NCI-H446 treated with DMSO at 0.1 percent for 48 hours (cell line): Measurements from ENCODE around the gene RIN3.

ENCODE experiments used
- DNase-seq: peaks from one replicate; lab custom pipeline; 2025; lab: John Stamatoyannopoulos, UW

RIN3 gene

GRCh38 chr14:92484132-92484823 lies 29.3 kb upstream of the RIN3 start:
- DNase-seq, result no peak

- no peak for DNase-seq
These were observed 26.7 kb upstream of the RIN3 start for GRCh38 chr14:92486881-92487280.

DNA sequence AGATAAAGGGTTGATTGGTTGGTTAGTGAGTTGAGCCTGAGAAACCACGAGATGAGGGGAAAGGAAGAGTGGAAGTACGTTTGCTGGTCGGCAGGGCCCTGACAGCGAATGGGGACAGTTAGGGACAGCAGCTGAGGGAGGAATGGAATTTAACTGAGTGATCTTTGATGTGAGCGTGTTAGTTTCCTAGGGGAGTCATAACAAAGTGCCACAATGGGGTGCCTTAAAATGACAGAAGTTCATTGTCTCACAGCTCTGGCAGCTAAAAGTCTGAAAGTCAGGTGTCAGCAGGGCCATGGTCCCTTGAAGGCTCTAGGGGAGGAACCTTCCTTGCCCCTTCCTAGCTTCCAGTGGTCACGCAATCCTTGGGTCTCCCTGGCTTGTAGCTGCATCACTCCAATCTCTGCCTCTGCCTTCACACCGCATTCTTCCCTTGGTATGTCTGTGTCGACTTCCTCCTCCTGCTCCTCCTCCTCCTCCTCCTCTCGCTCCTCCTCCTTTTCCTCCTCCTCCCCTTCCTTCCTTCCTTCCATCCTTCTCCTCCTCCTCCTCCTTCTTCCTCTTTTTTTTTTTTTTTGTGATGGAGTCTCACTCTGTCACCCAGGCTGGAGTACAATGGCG lies 26.0 kb upstream of the RIN3 start:
- DNase-seq, result no peak

GRCh38 chr14:92489394-92490238 lies 24.0 kb upstream of the RIN3 start:
- no peak for DNase-seq

- DNase-seq, result no peak
These were observed 23.2 kb upstream of the RIN3 start for GRCh38 chr14:92490239-92490959.

GRCh38 chr14:92491782-92492181 lies 21.8 kb upstream of the RIN3 start:
- DNase-seq, result no peak

DNA sequence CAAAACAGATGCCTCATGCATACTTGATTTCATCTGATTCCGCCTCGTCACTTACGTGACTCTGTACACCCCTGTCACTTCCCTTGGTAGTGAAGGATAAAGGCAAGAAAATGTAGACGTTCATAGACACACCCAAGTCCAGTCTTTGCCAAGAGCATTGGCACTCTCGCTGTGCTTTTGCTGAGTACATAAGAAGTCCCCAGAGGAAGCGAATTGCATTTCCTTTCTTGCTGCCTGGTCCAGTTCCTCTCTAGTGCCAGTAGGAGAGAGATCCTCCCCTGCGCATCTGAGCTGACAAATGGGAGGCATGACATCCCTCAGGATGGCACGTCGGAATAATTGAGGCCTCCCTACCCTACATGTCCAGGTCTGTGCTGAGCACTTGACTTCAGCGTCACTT lies 21.3 kb upstream of the RIN3 start:
- DNase-seq, result no peak

- no peak for DNase-seq
These were observed 20.6 kb upstream of the RIN3 start for GRCh38 chr14:92493024-92493423.

DNA sequence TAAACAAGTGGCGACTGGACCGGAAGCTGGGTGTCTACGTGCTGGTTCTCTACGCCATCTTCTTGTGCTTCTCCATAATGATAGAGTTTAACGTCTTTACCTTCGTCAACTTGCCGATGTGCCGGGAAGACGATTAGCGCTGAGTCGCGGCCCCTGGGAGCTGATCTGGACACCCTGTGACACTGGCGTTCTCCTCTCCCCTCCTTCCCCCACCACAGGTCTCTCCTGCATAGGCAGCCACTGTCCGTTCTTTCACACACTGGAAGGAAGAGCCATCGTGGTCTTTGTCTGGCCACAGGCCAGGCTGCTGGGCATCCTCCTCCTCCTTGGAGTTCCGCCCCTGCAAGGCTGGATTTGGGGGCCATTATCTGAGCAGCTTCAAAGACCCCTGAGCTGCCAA lies 20.1 kb upstream of the RIN3 start:
- no peak for DNase-seq

DNA sequence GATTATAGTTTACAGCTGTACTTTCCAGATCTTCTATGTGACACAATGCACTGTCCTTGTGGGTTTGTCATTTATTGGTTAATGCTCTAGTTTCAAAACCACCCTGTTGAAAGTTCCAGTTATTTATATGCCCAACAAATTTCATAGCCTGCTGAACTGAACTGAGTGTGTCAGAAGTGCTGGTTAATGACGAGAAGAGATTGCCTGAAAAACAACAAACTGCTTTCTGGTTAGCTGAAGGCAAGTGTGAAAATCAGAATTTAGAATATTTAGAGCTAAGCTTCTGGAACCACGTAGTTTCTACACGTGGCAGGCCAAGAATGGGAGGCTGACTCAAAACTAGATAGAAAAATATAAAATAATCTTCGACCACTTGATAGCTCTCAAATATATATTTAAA lies 19.1 kb upstream of the RIN3 start:
- DNase-seq, result no peak

- no peak for DNase-seq
These were observed 18.6 kb upstream of the RIN3 start for GRCh38 chr14:92495027-92495426.

DNA sequence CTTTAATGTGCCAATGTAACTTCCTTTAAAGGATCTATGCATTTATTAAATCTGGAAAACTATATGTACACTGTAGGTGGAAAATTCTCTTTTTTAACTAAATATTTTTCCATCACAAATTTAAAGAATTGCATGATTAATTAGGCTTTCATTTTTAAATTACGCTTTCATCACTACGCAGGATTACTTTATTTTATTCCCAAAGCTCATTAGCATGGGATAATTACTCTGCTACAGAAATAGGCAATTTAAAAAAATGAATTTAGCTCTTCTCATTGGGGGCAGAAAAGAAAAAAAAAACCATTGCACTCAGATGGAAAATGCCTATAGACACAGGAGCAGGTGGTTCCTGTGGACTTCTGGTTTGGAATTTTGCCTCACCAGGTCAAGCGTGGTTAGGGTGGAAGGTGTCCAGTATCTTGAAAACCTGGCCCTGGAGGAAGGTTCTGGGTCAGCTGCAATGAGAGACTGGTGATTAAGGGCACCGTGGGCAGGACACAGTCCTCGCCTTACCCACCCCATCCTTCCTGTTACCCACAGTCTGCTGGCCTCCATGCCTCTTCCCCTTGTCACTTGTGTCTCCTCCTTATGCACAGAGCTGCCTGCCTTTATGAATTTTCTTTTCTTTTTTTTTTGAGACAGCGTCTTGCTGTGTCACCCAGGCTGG lies 17.3 kb upstream of the RIN3 start:
- no peak for DNase-seq

- DNase-seq, result no peak
These were observed 16.2 kb upstream of the RIN3 start for GRCh38 chr14:92497391-92497790.

DNA sequence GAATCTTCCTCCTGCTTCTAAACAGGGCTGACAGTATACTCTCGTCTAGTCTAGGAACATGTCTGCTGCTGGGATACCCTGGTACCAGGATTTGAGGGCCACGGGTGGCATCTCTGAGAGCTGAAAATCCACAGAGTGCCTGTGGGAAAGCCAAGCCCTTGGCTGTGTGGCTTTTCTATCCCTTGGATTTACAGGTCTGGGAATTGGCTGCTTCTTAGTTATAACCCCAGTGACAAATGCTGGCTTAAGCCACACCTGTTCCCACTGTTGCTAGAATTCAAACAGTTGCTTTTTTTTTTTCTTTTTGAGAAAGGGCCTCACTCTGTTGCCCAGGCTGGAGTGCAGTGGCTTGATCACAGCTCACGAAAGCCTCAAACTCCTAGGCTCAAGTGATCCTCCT lies 14.3 kb upstream of the RIN3 start:
- DNase-seq, result no peak

GRCh38 chr14:92500491-92500941 lies 13.1 kb upstream of the RIN3 start:
- DNase-seq, result no peak

- no peak for DNase-seq
These were observed 11.7 kb upstream of the RIN3 start for GRCh38 chr14:92501891-92502351.

DNA sequence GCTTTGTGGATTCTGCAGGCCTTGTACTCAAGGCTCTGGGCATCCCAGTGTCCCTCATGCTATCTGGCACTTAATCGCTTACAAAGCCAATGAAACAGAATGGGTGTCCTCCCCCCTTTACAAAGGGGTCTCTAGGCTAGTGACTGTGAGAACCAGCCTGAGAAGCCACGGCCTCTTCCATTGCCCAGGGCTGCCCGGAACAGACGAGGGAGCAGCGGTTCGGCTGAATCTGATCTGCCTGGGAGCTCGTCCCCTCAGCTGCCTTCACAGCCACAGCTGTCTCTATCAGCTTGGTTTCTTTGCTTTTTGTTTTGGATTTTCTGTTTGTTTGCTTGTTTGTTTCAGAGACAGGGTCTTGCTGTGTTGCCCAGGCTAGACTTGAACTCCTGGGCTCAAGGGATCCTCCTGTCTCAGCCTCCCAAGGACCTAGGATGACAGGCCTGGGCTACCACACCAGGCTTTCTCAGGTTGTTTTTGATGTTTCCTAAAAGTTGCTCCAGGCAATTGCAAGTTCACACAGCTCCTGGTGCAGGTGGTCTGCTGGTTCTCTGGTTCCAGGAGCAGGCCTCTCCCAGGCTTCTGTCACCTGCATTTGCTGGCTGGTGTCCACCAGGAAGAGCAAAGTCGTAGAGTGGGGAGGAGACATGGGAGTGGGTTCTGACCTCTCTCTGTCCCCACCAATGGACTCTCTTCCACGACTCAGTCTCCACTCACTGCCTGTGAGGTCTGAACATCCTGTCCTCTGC lies 10.9 kb upstream of the RIN3 start:
- no peak for DNase-seq

GRCh38 chr14:92503756-92504491 lies 9.7 kb upstream of the RIN3 start:
- no peak for DNase-seq

DNA sequence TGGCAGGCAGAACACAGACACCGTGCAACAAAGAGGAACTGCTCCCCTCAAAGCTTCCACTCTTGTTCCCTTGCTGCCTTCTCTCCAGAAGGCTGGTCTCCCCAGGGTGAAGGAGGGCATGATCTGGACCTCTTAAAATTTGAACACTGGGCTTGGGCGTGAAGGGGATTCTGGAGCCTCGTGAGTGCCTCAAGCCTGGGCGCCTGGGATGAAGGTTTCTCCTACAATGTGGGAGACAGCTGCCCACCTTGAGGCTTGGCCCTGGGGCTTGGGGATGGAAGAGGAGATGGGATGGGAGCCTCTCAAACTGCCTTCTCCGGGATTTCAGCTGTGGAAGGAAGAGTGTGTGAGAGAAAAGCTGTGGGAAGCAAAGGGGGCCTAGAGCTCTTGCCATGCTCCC lies 7.8 kb upstream of the RIN3 start:
- DNase-seq, result no peak

DNA sequence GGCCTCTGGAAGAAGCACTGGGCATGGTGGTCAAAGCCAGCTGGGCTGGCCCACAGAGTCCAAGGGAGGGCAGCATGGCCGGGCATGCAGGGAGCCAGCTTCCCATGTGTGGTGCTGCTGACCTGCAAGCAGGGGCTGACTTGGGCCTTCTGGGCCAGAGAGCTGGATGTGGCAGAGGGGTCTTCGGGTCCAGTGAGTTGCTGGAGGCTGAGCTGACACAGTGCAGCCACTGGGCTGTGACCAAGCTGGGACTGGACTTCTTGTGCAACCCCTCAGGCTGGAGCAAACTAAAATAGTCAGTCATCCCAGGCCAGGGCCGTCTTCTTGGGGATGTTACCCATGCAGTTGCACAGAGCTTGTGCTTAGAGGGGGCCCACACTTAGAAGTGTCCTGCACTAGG lies 7.3 kb upstream of the RIN3 start:
- DNase-seq, result no peak
